Fibroblast of lung (primary cell): ENCODE results near the gene SOX1.

ENCODE experiments used
- CTCF ChIP-seq, 2 donors: IDR thresholded peaks in 1 of 2; conservative IDR thresholded peaks in 1 of 2; 1 replicate in 1 of 2; 2 replicates in 1 of 2; pipeline ENCODE4 v1.5.1; 2011 to 2012; ENCODE audit warnings: low read length in 2 of 2, control low read depth in 1 of 2, inconsistent platforms in 1 of 2, low read depth in 1 of 2, mild to moderate bottlenecking in 1 of 2
- EZH2 ChIP-seq: IDR thresholded peaks from 2 replicates; pipeline ENCODE4 v1.5.1; 2012; ENCODE audit warnings: low read length, control low read depth, mild to moderate bottlenecking; ENCODE audit errors: missing control alignments

DNA sequence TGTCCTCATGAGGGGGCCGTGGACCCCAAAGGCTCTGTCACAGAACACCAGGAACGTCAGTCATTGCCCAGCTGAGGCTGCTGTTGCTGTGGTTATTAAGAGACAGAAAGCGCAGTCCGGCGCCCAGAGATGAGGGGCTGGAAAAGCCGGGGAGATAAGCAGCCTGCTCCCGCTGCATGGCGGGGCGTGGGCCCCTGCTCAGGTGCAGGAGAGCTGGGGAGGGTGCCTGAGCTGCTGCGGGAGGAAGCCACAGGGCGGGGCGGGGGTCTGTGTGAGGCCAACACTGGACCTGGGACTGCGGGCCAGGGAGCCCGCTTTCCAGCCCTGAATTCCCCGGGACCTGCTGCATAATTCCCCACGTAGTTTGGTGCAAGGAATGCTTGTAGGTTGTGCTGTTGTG is 11.3 kb downstream of the SOX1 start:
- TF ChIP-seq CTCF (conservative IDR thresholded peaks at IDR 0.05 in 1 of 2, IDR thresholded peaks at IDR 0.05 in 1 of 2; ENCODE audit: low read depth in 1 of 2, low read length in 2 of 2) (no peak), EZH2 (no peak)
